IMR-90 (cell line): Measurements from ENCODE around the gene GPR176. TPM values are rescaled to one million over a fixed set of nuclear protein-coding genes. Genes with fewer than 3 reads are reported as not detected.

Experiments used
- ATAC-seq: fragments of 200-7000 bp; cut with Tn5 transposase; 2 replicates; pipeline ENCODE4 v1.9.1; 2020; ENCODE audit warnings: low read depth, mild to moderate bottlenecking, moderate library complexity
- BruUV-seq: library from RNA; stranded (reverse); fragments of 400-500 nt; replicated peaks from 2 replicates; lab custom pipeline; 2021; lab: Mats Ljungman, UMichigan
- CTCF ChIA-PET: fragments of 300-600 bp; formaldehyde crosslinking; extraction: SDS; loops from one replicate; lab custom pipeline; 2021; ENCODE audit warnings: antibody characterized with exemption; lab: Yijun Ruan, JAX
- POLR2A ChIA-PET: fragments of 300-600 bp; sonication (Branson Sonifier 250); formaldehyde crosslinking; loops from one replicate; lab custom pipeline; 2022; ENCODE audit warnings: antibody characterized with exemption; ENCODE audit not compliant: unreplicated experiment; lab: Charles Lee
- DNase-seq: peaks from one replicate; pipeline ENCODE4 v3.0.0; 2013
- H2AFZ ChIP-seq: replicated peaks from 2 replicates; pipeline ENCODE3; 2013; ENCODE audit warnings: low read length, mild to moderate bottlenecking; ENCODE audit not compliant: poor library complexity
- H2AK5ac ChIP-seq: 2 replicates; pipeline ENCODE4 v1.6.1; 2013; ENCODE audit warnings: low read depth, low read length, inconsistent platforms
- H2AK9ac ChIP-seq: replicated peaks from 2 replicates; pipeline ENCODE3; 2013; ENCODE audit warnings: mild to moderate bottlenecking, low read depth, low read length, moderate library complexity; ENCODE audit not compliant: poor library complexity
- H2BK120ac ChIP-seq: 2 replicates; pipeline ENCODE4 v1.6.1; 2013; ENCODE audit warnings: low read depth, low read length, inconsistent platforms
- H2BK15ac ChIP-seq: 3 replicates; pipeline ENCODE4 v1.6.1; 2013; ENCODE audit warnings: low read depth, low read length, inconsistent platforms
- H2BK20ac ChIP-seq: 2 replicates; pipeline ENCODE4 v1.6.1; 2013; ENCODE audit warnings: low read depth, mild to moderate bottlenecking, inconsistent platforms, low read length, moderate library complexity
- H2BK5ac ChIP-seq: 2 replicates; pipeline ENCODE4 v1.6.1; 2013; ENCODE audit warnings: mild to moderate bottlenecking, low read depth, low read length, inconsistent platforms; ENCODE audit not compliant: poor library complexity, severe bottlenecking
- H3K14ac ChIP-seq: replicated peaks from 2 replicates; pipeline ENCODE4 v1.6.1; 2013; ENCODE audit warnings: low read depth, low read length, inconsistent platforms
- H3K18ac ChIP-seq: 2 replicates; pipeline ENCODE4 v1.6.1; 2013; ENCODE audit warnings: low read depth, low read length, control low read depth
- H3K23ac ChIP-seq: 2 replicates; pipeline ENCODE4 v1.6.1; 2013; ENCODE audit warnings: low read depth, low read length, inconsistent platforms
- H3K27ac ChIP-seq: 2 replicates; pipeline ENCODE4 v1.5.1; 2013; ENCODE audit warnings: mild to moderate bottlenecking, control low read depth, low read length; ENCODE audit not compliant: insufficient read depth
- H3K27me3 ChIP-seq: 2 replicates; pipeline ENCODE4 v1.6.1; 2013; ENCODE audit warnings: low read length; ENCODE audit not compliant: control insufficient read depth, insufficient read depth
- H3K36me3 ChIP-seq: 2 replicates; pipeline ENCODE4 v1.6.1; 2013; ENCODE audit warnings: low read length, mixed read lengths; ENCODE audit not compliant: control insufficient read depth, insufficient read depth
- H3K4ac ChIP-seq: 2 replicates; pipeline ENCODE4 v1.6.1; 2013; ENCODE audit warnings: low read depth, low read length, inconsistent platforms
- H3K4me1 ChIP-seq: 2 replicates; pipeline ENCODE4 v1.6.1; 2013; ENCODE audit warnings: low read length, mixed read lengths; ENCODE audit not compliant: control insufficient read depth, insufficient read depth
- H3K4me2 ChIP-seq: 2 replicates; pipeline ENCODE4 v1.6.1; 2013; ENCODE audit warnings: low read depth, mild to moderate bottlenecking, control low read depth, low read length, moderate library complexity
- H3K4me3 ChIP-seq: 2 replicates; pipeline ENCODE4 v1.5.1; 2013; ENCODE audit warnings: low read depth, mild to moderate bottlenecking, control low read depth, low read length, moderate library complexity; ENCODE audit not compliant: insufficient read depth
- H3K56ac ChIP-seq: 2 replicates; pipeline ENCODE4 v1.6.1; 2013; ENCODE audit warnings: low read length, inconsistent platforms; ENCODE audit not compliant: insufficient read depth; ENCODE audit errors: extremely low read depth
- H3K79me1 ChIP-seq, 2 experiments: 2 replicates each; pipeline ENCODE4 v1.6.1; 2013; ENCODE audit warnings: low read length in 2 of 2, inconsistent platforms in 1 of 2, low read depth in 1 of 2
- H3K9ac ChIP-seq: 2 replicates; pipeline ENCODE4 v1.6.1; 2013; ENCODE audit warnings: low read depth, low read length, control low read depth
- H3K9me1 ChIP-seq: 2 replicates; pipeline ENCODE4 v1.6.1; 2013; ENCODE audit warnings: low read length, inconsistent platforms; ENCODE audit not compliant: insufficient read depth
- H3K9me3 ChIP-seq: 2 replicates; pipeline ENCODE4 v1.6.1; 2013; ENCODE audit warnings: low read length; ENCODE audit not compliant: control insufficient read depth, insufficient read depth
- H4K20me1 ChIP-seq: 2 replicates; pipeline ENCODE4 v1.6.1; 2013; ENCODE audit warnings: low read length, inconsistent platforms; ENCODE audit not compliant: insufficient read depth
- H4K5ac ChIP-seq: 2 replicates; pipeline ENCODE4 v1.6.1; 2013; ENCODE audit warnings: mild to moderate bottlenecking, low read depth, low read length, control low read depth
- H4K8ac ChIP-seq, 2 experiments: 2 replicates each; pipeline ENCODE4 v1.6.1; 2013; ENCODE audit warnings: low read depth in 2 of 2, low read length in 2 of 2, control low read depth in 1 of 2, inconsistent platforms in 1 of 2
- H4K91ac ChIP-seq: 2 replicates; pipeline ENCODE4 v1.6.1; 2013; ENCODE audit warnings: low read depth, low read length, inconsistent platforms; ENCODE audit not compliant: insufficient read depth
- CEBPB ChIP-seq: IDR thresholded peaks from 2 replicates; pipeline ENCODE4 v1.6.1; 2012; ENCODE audit warnings: low read depth, low read length, improper control_type of control experiment
- CTCF ChIP-seq: conservative IDR thresholded peaks from 2 replicates; pipeline ENCODE4 v1.5.1; 2012; ENCODE audit warnings: mild to moderate bottlenecking, low read depth, low read length, improper control_type of control experiment
- ELK1 ChIP-seq: fragments of 150-350 bp; IDR thresholded peaks from 2 replicates; pipeline ENCODE4 v1.6.1; 2016; ENCODE audit warnings: low read depth, mild to moderate bottlenecking, low read length, moderate library complexity, borderline replicate concordance
- MXI1 ChIP-seq: IDR thresholded peaks from 2 replicates; pipeline ENCODE4 v1.6.1; 2012; ENCODE audit warnings: low read depth, mild to moderate bottlenecking, low read length, moderate library complexity, borderline replicate concordance
- NFE2L2 ChIP-seq: fragments of 150-350 bp; IDR thresholded peaks from 2 replicates; pipeline ENCODE4 v1.6.1; 2016; ENCODE audit warnings: low read depth, mild to moderate bottlenecking, low read length
- RAD21 ChIP-seq: IDR thresholded peaks from 2 replicates; pipeline ENCODE4 v1.6.1; 2012; ENCODE audit warnings: low read length, improper control_type of control experiment
- WGBS, 2 experiments: methylation state at CpG; one replicate each; pipeline versions ENCODE4 v1.1.5 to v1.1.7; 2013; ENCODE audit warnings: missing lambda C conversion rate in 2 of 2; ENCODE audit not compliant: insufficient read length in 1 of 2; ENCODE audit errors: extremely low coverage in 2 of 2; 5-methylcytosine and 5-hydroxymethylcytosine counted together
- dilution Hi-C: fragments of 300-500 bp; cut with HindIII; formaldehyde crosslinking; loops from one replicate; pipeline ENCODE4 v1.14.3; 2018; ENCODE audit warnings: low sequenced_read_pairs; ENCODE audit not compliant: unreplicated experiment
- in situ Hi-C: fragments of 300-500 bp; cut with MboI; formaldehyde crosslinking; loops from 3 replicates; pipeline ENCODE4 v1.14.3; 2019; ENCODE audit warnings: low sequenced_read_pairs, inconsistent platforms, mixed read lengths
- intact Hi-C: fragments of 100-400 bp; cut with micrococcal nuclease; formaldehyde crosslinking; loops from 2 replicates; pipeline ENCODE4 v1.10.0; 2022
- polyA plus RNA-seq, 3 experiments: library from polyadenylated mRNA; depleted of rRNA; stranded (reverse); fragments of >200 nt; gene quantifications; 2 replicates each; pipeline ENCODE4 v1.2.3, GENCODE V29; 2012; ENCODE audit warnings: low replicate concordance in 1 of 3
- total RNA-seq: library from RNA; depleted of rRNA; stranded (reverse); fragments of >200 nt; gene quantifications from 2 replicates; pipeline ENCODE4 v1.2.3, GENCODE V29; 2012

GPR176 gene
- total and polyA plus RNA-seq, 2 of the 4 experiments (the other 2 are of a cell fraction) = 114 to 246 TPM

- CTCF ChIA-PET = interaction anchor here (0.6 to 2.3 kb wide), 10 partner anchors 8 to 101 kb away, joined by 3 to 10 read pairs (median 5); partner anchors contain the start of gene EIF2AK4
- peak; percentile 48 for ATAC-seq
Observed at GRCh38 chr15:39888243-39888642, 31.8 kb downstream of the GPR176 start.

More at GRCh38 chr15:39888243-39888642, 31.8 kb downstream of the GPR176 start:
- no peaks in the 10 kb centered on the region for H3K36me3 ChIP-seq
- H2BK120ac ChIP-seq = peak overlapping the region; percentile 15; the same call in 1 of the 2 replicates
- peak overlapping the region; percentile 69 for H2AK5ac ChIP-seq
- peaks cover 31% of the 10 kb centered on the region for H3K9me1 ChIP-seq
- DNase-seq = no peak
- H2BK5ac ChIP-seq = peak overlapping the region; percentile 50
- no CpG with 5 or more reads among the region's 1 CpG for WGBS, 2 experiments
- H3K79me1 ChIP-seq = peaks cover 33 to 87% of the 10 kb centered on the region in 2 experiments
- peaks cover 22% of the 10 kb centered on the region for H3K4me1 ChIP-seq
- peaks cover 83% of the 10 kb centered on the region for H4K20me1 ChIP-seq
- peak overlapping the region in 1 of 2 experiments; percentile 41; a peak in 1 of 4 replicates for H4K8ac ChIP-seq
- peak overlapping the region; percentile 80; the same call in 1 of the 2 replicates for H3K23ac ChIP-seq
- H3K14ac ChIP-seq = peak overlapping the region; percentile 63; the same call in 1 of the 2 replicates
- no peak for TF ChIP-seq RAD21
- no peak for TF ChIP-seq NFE2L2
- no peak for TF ChIP-seq MXI1
- no peak for TF ChIP-seq CEBPB
- TF ChIP-seq CTCF = no peak
- TF ChIP-seq ELK1 = no peak
- peak overlapping the region; percentile 13; the same call in 1 of the 2 replicates for H3K4ac ChIP-seq
- POLR2A ChIA-PET = no interaction called here
- BruUV-seq = no TSS peak
- no peak overlapping the region for H2AFZ ChIP-seq
- peak overlapping the region; percentile 32; the same call in 1 of the 2 replicates for H3K27ac ChIP-seq
- H3K4me2 ChIP-seq = peak overlapping the region; percentile 15; the same call in 1 of the 2 replicates
- no peak overlapping the region for H2BK20ac ChIP-seq
- no peak overlapping the region for H3K9ac ChIP-seq
- no peak overlapping the region for H3K56ac ChIP-seq
- H3K4me3 ChIP-seq = no peak overlapping the region
- H4K91ac ChIP-seq = no peak overlapping the region; the same call in 1 of the 2 replicates
- peaks cover 2% of the 10 kb centered on the region; the same call in 1 of the 2 replicates for H3K9me3 ChIP-seq
- intact Hi-C loops (no loop called here), dilution Hi-C loops (no loop called here), in situ Hi-C loops (no loop called here)
- no peak overlapping the region for H2AK9ac ChIP-seq
- H3K18ac ChIP-seq = peak overlapping the region; percentile 15
- H3K27me3 ChIP-seq = no peaks in the 10 kb centered on the region
- H4K5ac ChIP-seq = peak overlapping the region; percentile 33
- no peak overlapping the region for H2BK15ac ChIP-seq
